Activated naive CD4-positive, alpha-beta T cell treated with anti-CD3 and anti-CD28 coated beads, Interleukin-2, amount 50 U/mL, for 72 hours (primary cell): ENCODE measurements around the gene OXCT2. TPM values are rescaled to one million over a fixed set of nuclear protein-coding genes. Genes with fewer than 3 reads are reported as not detected.

Experiments used
- ATAC-seq, 2 donors: fragments of 150-1000 bp; cut with Tn5 transposase; 2 replicates each; pipeline ENCODE4 v1.10.0; 2021; ENCODE audit warnings: mild to moderate bottlenecking in 2 of 2, moderate library complexity in 2 of 2
- DNase-seq, 2 donors: peaks; one replicate each; pipeline ENCODE4 v3.0.0; 2021 to 2022; ENCODE audit warnings: low spot score in 2 of 2
- H3K27ac Mint-ChIP-seq, 2 donors: one replicate each; pipeline ENCODE4 v1.8.0; 2022; ENCODE audit warnings: mild to moderate bottlenecking in 2 of 2, mixed read lengths in 2 of 2
- H3K36me3 Mint-ChIP-seq, 2 donors: one replicate each; pipeline ENCODE4 v1.8.0; 2022; ENCODE audit warnings: mixed read lengths in 2 of 2
- H3K9me3 Mint-ChIP-seq, 2 donors: one replicate each; pipeline ENCODE4 v1.8.0; 2022; ENCODE audit warnings: mixed read lengths in 2 of 2
- total RNA-seq, 2 donors: library from RNA; stranded (reverse); gene quantifications; one replicate each; pipeline ENCODE4 v1.2.3, GENCODE V29; 2022

Gene OXCT2
- total RNA-seq, 2 donors from 2014 or later = 1.2 to 2.9 TPM

- ATAC-seq (no peak), DNase-seq (no peak)
- H3K9me3 Mint-ChIP-seq = no peaks in the 10 kb centered on the region
- peaks cover 0 to 6% of the 10 kb centered on the region in 2 donors for H3K36me3 Mint-ChIP-seq
- H3K27ac Mint-ChIP-seq = no peak overlapping the region
Measured at GRCh38 chr1:39729842-39730241, 41.3 kb downstream of the OXCT2 start.

- DNase-seq (no peak), ATAC-seq (no peak)
- Mint-ChIP-seq H3K27ac (no peak overlapping the region), H3K36me3 (peaks cover 0 to 6% of the 10 kb centered on the region in 2 donors), H3K9me3 (no peaks in the 10 kb centered on the region)
Measured at GRCh38 chr1:39729030-39729429, 42.1 kb downstream of the OXCT2 start.

- H3K9me3 Mint-ChIP-seq = no peaks in the 10 kb centered on the region
- peaks cover 0 to 6% of the 10 kb centered on the region in 2 donors for H3K36me3 Mint-ChIP-seq
- ATAC-seq = no peak
- peak overlapping the region in 1 of 2 donors; percentile 29 for H3K27ac Mint-ChIP-seq
- no peak for DNase-seq
Measured at GRCh38 chr1:39727932-39728317, 43.2 kb downstream of the OXCT2 start.

- ATAC-seq = peak in 1 of 2 donors; percentile 84
- peak overlapping the region in 1 of 2 donors; percentile 29 for H3K27ac Mint-ChIP-seq
- peaks cover 0 to 6% of the 10 kb centered on the region in 2 donors for H3K36me3 Mint-ChIP-seq
- no peaks in the 10 kb centered on the region for H3K9me3 Mint-ChIP-seq
- no peak for DNase-seq
Measured at GRCh38 chr1:39727221-39727931, 43.8 kb downstream of the OXCT2 start.

- no peak overlapping the region for H3K27ac Mint-ChIP-seq
Measured at GRCh38 chr1:39726600-39726999, 44.5 kb downstream of the OXCT2 start.

GRCh38 chr1:39722495-39722894, 48.7 kb downstream of the OXCT2 start:
- no peak for DNase-seq
- no peaks in the 10 kb centered on the region for H3K36me3 Mint-ChIP-seq
- ATAC-seq = no peak
- H3K27ac Mint-ChIP-seq = no peak overlapping the region
- H3K9me3 Mint-ChIP-seq = no peaks in the 10 kb centered on the region

More at GRCh38 chr1:39726600-39726999, 44.5 kb downstream of the OXCT2 start:
- no peaks in the 10 kb centered on the region for H3K9me3 Mint-ChIP-seq
- H3K36me3 Mint-ChIP-seq = peaks cover 0 to 6% of the 10 kb centered on the region in 2 donors
- ATAC-seq (no peak), DNase-seq (no peak)

- DNase-seq = no peak
- Mint-ChIP-seq H3K9me3 (no peaks in the 10 kb centered on the region), H3K27ac (no peak overlapping the region), H3K36me3 (no peaks in the 10 kb centered on the region)
- ATAC-seq = no peak
Measured at GRCh38 chr1:39721664-39722063, 49.5 kb downstream of the OXCT2 start.

GRCh38 chr1:39720094-39720999, 50.8 kb downstream of the OXCT2 start:
- DNase-seq (no peak), ATAC-seq (peak; percentile 59 to 87)
- Mint-ChIP-seq H3K36me3 (no peaks in the 10 kb centered on the region), H3K9me3 (no peaks in the 10 kb centered on the region), H3K27ac (no peak overlapping the region)

Other genes with a start within 250 kb of the OXCT2 start
- gene PABPC4, start 194.6 kb downstream of the OXCT2 start, total RNA-seq = 100 to 1,000 TPM; 168 to 287 TPM
- gene HEYL, start 131.7 kb downstream of the OXCT2 start, total RNA-seq = 1 to 10 TPM in 1 of 2 donors, not detected in 1; 1.1 TPM
- gene NT5C1A, start 99.2 kb downstream of the OXCT2 start, total RNA-seq = under 1 TPM in 1 of 2 donors, not detected in 1; 0.97 TPM
- 1 to 10 TPM in 1 of 2 donors, under 1 TPM in 1; 0.18 to 4.3 TPM for gene HPCAL4, start 79.9 kb downstream of the OXCT2 start, total RNA-seq
- 10 to 100 TPM; 70.6 to 79.5 TPM for gene PPIE, start 32.5 kb downstream of the OXCT2 start, total RNA-seq
- gene BMP8B, start 17.5 kb upstream of the OXCT2 start, total RNA-seq = under 1 TPM; 0.11 to 0.84 TPM
- 10 to 100 TPM; 14.5 to 45.1 TPM for gene TRIT1, start 112.2 kb upstream of the OXCT2 start, total RNA-seq
- gene MYCL, start 130.6 kb upstream of the OXCT2 start, total RNA-seq = under 1 TPM; 0.14 to 0.72 TPM
- 1 to 10 TPM; 2.6 to 7.1 TPM for gene MFSD2A, start 183.8 kb upstream of the OXCT2 start, total RNA-seq